HG03378 (cell line): ENCODE measurements around the gene SMARCAL1.
"Not testable (repeated sequence)": the region's sequence is repeated elsewhere in the genome, so short reads cannot be mapped to it uniquely, and the experiment has no call there.

Source experiments
- ATAC-seq: cut with Tn5 transposase; IDR thresholded peaks from one replicate; pipeline ENCODE4 v1.9.1; 2021; ENCODE audit warnings: mild to moderate bottlenecking, moderate library complexity; ENCODE audit not compliant: unreplicated experiment

Gene SMARCAL1

DNA sequence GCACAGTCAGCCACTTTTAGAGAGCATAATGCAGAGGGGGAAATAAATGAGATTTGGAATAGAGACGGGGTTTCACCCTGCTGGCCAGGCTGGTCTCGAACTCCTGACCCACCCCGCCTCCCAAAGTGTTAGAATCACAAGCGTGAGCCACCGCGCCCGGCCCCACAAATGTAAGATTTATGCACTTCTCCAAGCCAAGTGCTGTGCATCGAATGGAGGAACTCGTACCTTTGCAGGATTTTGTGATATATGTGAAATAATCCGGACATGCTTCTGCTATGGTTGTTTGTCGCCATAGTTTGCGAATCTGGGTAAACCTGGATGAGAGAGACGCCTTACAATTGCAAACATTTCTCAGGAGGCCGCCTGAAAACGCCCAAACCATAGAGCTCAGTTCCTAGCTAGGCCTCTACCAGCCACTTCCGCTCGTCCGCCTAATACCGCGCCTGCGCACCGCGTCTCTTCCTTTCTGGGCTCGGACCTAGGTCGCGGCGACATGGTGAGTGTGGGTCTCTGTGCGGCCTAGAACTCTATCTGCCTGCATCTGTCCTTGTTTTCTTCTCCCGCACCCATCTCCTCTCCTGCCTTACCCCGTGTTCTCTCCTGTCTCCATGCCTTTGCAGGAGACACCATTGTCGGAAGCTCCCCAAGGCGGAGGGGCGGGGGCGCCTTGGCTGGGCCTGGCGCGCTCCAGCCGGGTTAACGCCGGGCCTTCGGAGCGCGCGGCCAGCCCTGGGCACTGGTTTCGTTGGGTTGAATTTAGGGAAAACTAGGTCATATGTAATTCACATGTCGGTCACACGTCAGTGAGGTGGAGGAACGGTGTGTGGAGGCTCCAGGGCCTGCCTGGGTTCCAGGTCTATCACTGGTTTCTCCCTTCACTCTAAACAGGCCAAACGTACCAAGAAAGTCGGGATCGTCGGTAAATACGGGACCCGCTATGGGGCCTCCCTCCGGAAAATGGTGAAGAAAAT is 86.4 kb downstream of the SMARCAL1 start, which contains the start of gene RPL37A:
Gene RPL37A, plus strand, starts transcription at position 466 of the 974 bp plus-strand sequence. Its CDS starts 31 bp downstream, at position 497.
- peak; percentile 89 for ATAC-seq

DNA sequence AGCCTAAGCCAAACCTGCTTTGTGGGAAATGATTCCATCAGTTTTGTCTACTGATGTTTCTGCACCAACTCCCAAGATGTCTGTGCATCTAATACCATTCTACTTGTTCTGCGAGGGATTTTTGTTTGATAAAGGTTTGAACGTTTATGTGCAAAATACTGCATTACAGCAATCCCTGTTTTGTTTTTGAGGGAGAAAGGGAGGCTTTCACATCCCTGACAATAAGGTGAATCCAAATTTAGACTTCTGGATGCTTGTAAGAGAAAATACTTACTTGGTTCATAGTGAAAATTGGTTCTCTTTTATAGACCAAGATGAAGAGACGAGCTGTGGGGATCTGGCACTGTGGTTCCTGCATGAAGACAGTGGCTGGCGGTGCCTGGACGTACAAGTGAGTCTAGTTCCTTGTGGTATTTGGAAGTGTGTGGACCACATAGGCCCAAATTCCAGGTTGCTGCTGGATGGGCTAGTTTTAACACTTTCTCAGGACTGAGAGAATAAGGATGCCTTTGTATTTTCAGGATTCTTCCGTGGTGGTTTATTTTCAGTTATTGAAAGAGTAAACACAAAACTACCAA is 87.4 kb downstream of the SMARCAL1 start:
- no peak for ATAC-seq

DNA sequence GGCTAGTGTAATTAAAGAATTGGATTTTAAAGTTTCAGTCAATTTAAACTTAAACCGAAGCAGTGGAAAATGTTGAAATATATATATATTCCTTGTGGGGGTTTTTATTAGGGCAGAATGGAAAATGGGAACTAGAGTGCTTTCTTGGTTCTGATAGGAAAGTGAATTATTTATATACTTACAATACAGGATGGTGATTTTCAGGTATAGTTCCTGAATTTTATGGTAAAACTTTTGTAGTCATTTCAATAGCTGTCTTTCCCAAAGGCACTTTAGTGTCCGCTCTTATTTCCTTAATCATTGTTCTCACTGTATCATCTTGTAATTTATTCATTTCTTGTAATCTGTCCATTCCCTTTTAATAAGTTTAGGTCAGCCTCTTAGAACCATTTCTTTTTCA is 88.3 kb downstream of the SMARCAL1 start:
- ATAC-seq: no peak

DNA sequence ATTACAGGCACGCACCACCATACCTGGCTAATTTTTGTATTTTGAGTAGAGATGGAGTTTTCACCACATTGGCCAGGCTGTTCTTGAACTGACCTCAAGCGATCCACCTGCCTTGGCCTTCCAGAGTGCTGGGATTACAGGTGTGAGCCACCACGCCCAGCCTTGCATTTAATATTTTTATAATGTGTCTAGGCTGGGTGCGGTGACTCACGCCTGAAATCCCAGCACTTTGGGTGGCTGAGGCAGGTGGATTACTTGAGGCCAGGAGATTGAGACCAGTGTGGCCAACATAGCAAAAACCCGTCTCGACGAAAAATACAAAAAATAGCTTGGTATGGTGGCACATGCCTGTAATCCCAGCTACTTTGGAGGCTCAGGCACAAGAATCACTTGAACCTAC is 89.6 kb downstream of the SMARCAL1 start:
- ATAC-seq: no peak

DNA sequence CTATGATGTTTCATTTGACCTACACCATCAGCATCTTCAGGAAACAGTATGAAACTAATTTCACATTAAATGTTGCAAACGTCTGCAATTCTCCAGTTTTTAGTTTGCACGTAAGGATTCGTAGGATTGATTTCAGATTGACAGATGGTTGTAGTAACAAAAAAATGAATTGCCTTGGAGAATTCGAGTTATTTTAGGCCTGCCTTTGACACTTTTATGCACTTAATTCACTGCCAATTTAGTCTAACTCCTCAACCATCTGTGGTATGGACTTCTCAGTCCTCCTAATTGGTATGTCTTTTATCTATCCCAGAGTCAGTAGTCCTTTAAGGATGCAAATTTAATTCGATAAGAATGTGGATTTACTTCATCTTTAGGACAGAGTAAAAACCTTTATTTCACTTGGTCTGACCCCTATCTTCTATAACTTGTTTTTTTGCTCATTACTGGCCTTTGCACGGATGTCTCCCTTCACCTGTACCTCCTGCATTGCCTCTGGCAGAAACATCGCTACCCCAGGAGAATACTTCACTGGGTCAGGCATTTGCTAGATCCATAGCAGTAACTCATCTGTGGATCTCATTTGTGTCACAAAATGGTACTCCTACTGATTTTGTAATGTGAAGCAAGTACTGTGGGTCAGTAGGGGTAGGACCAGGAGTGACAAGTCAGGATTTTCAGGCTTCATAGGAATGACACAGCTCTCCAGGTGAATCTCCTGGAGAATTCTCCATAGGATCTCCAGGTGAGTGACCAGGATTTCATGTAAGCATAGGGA is 90.3 kb downstream of the SMARCAL1 start:
- ATAC-seq: no peak

DNA sequence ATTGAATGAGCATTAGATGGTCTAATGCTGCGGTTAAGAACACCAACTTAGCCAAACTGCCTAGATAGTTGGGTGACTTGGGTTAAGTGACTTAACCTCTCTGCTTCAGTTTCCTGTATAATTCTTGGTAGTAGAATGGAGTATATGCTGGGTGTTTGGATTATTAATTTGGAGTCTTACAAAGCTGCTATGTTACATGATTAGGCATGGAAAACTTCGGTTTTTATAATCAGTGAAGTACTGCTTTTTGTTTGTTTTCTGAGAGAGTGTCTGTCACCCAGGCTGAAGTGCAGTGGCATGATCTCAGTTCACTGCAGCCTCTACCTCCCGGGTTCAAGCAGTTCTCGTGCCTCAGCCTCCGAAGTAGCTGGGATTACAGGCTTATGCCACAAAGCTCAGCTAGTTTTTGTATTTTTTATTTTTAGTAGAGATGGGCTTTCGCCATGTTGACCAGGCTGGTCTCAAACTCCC is 90.9 kb downstream of the SMARCAL1 start:
- ATAC-seq: no peak

DNA sequence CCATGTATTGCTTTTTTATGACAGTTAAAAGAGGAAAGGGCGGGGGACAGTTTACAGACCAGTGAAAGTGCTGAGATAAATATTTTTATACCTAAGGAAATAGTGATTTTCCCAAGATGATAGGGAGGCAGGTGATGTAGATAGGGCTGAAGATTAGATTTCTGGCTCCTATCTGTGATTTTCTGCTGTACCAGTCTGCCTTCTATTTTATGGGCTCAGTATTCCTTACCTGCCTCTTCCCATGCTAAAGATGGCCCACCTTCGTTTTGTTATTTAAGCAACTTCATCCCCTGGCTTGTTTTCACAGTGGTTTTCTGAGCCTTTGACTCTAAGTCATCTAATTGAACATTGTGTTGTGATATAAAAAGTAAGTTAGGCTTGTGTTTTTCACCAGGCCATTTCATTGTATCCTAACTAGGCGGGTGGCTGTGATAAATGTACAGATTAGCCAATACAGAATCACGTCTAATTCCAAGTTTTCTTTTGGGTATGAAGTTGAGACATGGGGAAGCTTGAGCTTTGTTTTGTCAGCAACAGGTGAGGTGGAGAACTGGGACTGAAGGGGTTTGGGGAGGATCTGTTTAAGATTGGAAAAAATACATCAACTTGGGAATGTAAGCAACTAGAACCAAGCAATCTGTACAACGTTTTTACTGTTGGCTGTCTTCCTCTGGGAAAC is 91.6 kb downstream of the SMARCAL1 start:
- no peak for ATAC-seq

DNA sequence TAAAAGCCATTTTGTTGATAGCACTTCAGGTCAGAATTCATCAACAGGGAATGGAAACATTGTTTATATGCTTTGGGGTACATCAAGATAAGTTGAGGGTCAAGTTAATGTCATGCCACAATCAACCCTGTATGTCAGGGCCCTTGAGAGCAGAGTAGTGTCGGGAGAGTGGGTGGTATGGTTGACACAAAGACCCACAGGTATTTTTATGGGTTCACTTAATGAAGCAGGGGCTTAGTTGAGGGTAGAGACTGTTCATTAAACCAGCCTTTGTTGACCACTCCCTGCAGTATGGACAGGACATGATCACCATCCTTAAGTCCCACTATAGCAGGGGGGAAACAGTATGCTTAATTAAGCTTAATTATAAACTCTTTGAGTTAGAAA is 92.1 kb downstream of the SMARCAL1 start:
- ATAC-seq: no peak

DNA sequence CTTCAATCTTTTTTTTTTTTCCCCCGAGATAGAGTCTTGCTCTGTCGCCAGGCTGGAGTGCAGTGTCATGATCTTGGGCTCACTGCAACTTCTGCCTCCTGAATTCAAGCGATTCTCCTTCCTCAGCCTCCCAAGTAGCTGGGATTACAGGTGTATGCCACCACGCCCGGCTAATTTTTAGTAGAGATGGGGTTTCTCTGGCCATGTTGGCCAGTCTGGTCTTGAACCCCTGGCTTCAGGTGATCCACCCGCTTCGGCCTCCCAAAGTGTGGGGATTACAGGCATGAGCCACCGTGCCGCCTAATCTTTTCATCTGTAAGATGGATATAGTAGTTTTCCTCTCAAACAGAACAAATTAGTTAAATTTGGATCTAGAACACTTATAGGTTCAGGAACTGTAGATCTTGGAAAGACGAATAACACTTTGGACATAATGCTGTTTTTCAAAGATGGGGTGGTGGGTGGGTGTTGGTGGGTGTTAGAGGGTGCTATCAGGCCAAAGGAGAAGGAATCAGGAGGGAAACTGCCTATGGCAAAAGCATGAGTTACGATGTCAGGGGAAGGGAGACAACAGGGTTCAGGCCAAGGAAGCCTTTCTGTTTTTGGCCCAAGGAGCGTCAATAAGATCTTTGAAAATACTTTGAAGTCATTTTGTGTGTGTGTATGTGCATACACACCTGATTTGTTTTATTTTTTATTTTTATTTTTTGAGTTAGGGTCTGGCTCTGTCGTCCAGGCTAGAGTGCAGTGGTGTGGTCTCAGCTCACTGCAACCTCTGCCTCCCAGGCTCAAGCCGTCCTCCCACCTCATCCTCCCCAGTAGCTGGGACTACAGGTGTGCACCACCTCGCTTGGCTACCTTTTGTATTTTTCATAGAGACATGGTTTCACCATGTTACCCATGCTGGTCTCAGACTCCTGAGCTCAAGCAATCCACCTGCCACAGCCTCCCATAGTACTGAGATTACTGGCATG is 93.1 kb downstream of the SMARCAL1 start:
- ATAC-seq: no peak

DNA sequence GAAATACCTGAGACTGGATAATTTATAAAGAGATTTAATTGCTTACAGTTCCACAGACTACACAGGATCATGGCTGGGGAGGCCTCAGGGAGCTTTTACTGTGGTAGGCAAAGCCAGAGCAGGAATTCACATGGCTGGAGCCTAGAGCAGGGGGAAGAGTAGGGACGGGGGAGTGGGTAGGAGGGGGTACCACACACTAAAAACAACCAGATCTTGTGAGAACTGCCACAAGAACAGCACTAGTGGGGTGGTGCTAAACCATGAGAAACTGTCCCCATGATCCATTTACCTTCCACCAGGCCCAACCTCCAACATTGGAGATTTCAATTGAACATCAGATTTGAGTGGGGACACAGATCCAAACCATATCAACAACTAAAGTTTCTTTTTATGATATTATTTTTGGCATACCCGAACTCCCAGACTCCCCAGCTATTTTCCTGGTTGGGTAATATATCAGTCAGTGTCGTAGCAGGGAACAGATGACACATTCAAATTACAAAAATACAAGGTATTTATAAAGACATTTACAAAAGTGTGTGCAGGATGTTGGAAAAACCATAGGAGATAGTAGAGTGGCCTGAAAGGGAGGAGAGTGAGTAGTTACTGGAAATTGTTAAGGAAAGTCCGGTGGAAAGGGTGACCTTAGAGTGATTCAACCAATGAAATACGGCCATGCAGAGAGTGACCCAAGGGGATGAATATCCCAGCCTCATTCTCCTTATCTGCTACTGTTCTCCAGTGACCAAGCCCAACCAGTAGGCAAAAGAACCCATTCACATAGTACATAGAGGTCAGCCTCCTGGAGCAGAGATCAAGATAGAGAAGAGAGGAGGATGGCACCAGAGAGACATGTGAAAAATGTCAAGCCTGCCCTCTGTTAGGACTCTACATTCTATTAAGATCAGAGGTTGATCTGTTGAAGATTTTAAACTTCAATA is 95.2 kb downstream of the SMARCAL1 start:
- ATAC-seq: no peak

DNA sequence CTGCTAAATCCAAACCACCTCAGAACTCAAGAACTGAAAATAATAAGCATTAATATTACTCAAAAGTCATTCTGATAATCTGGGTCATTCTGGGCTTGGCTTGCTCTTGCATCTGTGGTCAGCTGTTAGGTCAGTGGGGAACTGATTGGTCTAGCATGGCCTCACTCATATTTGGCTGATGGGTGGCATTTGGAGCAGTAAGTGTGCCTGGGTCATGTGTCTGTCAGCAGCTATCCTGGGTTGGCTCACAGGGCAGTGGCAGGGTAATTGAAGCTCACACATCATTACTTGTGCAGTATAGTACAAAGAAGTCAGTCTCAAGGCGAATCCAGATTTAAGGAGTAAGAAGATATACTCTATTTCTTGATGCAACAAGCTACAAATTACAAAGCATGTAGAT is 95.9 kb downstream of the SMARCAL1 start:
- no peak for ATAC-seq

DNA sequence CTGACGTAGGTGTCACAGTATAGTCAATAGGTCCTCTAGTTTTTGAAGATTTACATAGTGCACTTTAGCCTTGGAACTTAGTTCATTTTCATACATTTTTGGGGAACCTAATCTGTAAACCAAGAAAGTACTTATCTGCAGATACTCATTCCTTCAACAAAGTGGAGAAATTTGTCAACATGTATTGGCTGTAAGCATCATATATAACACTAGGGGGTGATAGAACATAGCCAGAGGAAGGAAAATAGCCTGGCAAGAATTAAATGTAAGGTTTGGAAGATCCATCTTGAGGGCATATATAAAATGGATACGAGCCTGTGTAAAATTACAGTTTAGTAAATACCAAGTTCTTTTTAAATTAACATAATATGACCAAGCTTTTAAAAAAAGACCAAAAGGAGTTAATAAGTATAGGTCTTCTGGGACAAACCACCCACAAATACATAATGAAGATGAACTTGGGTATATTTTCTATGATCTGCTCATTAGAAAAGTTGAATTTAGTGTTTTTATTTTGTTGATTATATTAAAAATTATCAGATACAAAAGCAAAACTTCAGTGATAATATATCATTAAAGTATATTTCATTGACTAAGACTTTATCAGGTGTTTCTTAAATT is 104.6 kb downstream of the SMARCAL1 start:
- ATAC-seq: peak; percentile 43

DNA sequence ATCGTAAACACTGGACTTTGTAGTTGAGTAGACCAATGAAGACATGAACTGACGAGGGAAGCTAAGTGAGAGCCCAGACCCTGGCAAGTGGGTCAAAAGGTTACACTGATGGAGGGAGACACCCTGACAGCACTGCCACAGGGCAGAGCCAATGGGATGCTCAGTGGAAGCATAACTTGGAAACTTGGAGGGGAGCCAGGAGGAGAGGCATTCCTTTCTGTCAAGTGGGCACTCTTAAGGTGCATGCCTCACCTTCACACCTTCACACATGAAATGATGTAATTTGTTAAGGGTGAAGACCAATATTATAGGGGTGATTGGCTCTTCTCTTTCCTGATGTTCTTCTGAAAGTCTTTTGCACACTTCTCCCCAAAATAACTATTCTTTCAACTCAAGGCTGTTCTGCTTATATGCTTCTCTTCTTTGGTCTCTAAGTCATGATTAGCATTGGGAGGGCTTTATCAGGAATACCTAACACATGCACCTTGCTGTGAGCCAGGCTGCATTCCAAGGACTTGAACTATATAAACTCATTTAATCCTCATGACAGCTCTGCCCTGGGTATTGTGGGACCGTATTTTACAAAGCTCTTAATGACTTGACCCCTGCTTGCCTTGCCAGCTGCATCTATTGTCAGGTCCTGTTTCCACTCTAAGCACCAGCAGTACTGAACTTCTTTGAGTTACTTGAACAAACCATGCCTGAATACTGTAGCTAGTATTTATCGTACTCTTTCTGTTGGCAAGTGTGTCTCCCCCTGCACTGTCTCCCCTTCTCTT is 105.4 kb downstream of the SMARCAL1 start:
- ATAC-seq: no peak

DNA sequence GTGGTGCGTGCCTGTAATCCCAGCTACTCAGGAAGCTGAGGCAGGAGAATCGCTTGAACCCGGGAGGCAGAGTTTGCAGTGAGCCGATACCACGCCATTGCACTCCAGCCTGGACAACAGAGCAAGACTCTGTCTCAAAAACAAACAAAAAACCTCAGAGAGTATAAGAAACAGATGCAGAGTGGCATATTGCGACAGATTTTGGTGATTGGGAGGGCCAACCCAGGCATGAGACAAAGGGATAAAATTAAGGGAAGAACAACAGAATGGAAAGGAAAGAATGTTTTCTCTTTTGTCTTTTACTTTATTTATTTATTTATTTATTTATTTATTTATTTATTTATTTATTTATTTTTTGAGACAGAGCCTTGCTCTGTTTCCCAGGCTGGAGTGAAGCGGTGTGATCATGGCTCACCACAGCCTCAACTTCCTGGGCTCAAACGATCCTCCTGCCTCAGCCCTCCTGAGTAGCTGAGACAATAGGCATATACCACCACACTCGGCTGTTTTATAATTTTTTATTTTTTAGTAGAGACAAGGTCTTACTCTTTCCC is 106.4 kb downstream of the SMARCAL1 start:
- ATAC-seq: not testable (repeated sequence)

DNA sequence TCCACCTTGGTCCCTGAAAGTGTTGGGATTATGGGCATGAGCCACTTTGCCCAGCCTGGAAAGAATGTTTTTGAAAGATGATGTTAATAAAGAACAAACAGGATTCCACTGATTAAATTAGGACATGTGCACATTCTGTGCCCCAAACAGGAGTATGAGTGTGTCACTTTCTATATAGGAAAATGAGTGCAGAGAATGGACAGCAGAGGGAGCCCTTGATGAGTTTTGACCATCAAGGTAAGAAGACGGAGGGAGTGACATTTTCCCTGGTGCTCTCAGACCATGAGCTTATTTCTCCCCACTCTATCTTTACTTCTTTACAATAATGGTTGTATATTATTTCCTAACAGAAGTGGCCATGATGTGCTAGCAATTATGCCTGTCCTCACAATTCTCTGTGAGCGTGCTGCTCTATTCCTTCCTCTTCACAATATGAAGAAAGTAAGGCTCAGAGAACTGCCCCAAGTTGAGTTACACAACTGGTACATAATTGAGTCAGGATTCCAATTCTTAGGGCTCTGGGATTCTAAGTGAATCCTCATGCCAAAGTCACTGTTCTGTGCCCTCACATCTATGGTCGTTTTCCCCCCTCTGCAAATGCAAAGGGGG is 107.0 kb downstream of the SMARCAL1 start:
- ATAC-seq: peak; percentile 68

DNA sequence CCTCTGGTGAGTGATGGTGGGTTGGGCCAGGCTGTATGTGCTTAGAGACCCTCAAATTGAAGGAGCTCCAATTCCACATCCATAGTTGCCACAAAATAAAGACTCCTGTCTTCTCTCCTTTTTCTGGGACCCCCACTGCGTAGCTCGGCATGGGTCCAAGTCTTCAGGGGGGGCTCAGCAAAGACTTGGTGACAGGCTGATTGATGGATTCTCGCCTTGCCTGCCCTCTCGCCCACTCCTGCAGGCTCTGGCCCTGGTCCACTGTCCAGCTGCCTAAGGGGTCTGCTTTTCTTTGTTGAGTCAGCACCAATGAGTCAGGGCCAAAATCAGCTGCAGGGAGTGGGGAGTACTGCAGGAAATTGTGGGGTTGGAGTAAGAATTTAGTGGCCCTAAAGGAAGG is 107.8 kb downstream of the SMARCAL1 start:
- ATAC-seq: no peak
